NCI-H1048 (cell line): ENCODE measurements around the gene NPPA.
"Not testable (repeated sequence)": the region's sequence is repeated elsewhere in the genome, so short reads cannot be mapped to it uniquely, and the experiment has no call there.

Experiments used
- DNase-seq: peaks from one replicate; lab custom pipeline; 2025; lab: John Stamatoyannopoulos, UW

The NPPA gene

GRCh38 chr1:11847667-11848372 lies at the start of gene NPPA:
Gene NPPA (minus strand): TSS chr1:11847783. CDS start chr1:11847684, 99 bp downstream.
- no peak for DNase-seq

DNA sequence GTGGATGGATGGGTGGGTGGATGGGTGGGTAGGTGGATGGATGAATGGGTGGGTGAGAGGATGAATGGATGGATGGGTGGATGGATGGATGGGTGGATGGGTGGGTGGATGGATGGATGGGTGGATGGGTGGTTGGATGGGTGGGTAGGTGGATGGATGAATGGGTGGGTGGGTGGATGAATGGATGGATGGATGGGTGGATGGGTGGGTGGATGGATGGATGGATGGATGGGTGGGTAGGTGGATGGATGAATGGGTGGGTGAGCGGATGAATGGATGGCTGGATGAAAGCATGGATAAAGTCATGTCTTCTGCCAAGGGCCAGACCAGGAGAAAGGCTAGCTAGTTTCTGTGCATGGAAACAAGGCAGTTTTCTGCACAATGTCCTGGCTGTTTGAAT lies 46.9 kb upstream of the NPPA start:
- DNase-seq, result not testable (repeated sequence)

DNA sequence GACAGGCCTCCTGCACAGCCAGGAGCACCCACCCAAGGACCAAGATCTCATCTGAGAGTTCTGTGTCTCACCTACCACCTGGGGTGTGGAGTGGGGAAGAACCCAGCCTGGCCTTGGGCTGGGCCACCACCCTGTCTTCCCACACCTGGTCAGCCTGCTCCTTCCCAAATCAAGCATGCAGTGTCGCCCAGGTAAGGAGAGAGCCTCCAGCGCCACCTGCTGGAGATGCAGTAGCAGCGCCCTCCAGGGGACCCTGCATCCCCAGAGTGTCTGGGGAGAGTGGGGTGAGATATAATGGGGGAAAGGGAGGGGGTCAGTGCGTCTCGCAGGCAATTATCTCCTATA lies 46.3 kb upstream of the NPPA start:
- no peak for DNase-seq

DNA sequence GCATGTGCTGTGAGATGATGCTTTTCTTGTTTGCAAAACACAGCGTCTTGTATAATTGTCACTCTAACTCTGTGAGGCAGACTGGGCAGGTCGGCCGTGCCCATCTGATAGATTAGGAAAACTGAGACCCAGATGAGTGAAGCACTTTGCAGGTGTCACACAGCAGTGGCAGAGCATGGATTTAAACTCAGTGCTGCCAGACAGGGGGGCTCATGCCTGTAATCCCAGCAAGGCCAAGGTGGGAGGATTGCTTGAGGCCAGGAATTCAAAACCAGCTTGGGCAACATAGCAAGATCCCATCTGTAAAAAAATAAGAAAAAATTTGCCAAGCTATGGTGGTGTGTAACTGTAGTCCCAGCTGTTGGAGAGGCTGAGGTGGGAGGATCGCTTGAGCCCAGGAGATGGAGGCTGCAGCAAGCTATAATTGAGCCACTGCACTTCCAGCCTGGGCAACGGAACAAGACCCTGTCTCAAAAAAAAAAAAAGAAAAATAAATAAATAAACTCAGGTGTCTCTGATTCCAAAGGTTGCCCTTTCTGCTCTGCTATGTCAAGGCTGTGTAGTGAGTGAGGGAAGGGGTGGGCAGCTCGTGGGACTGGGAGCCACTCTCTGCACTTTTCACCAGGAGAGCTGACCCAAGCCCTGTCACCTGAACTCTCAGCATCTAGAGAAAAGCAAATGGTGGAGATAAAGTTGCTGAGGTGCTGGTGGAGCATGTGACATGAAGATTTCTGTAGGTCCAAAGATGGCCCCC lies 44.0 kb upstream of the NPPA start:
- no peak for DNase-seq

GRCh38 chr1:11888877-11889208 lies 41.3 kb upstream of the NPPA start:
- DNase-seq, result no peak

DNA sequence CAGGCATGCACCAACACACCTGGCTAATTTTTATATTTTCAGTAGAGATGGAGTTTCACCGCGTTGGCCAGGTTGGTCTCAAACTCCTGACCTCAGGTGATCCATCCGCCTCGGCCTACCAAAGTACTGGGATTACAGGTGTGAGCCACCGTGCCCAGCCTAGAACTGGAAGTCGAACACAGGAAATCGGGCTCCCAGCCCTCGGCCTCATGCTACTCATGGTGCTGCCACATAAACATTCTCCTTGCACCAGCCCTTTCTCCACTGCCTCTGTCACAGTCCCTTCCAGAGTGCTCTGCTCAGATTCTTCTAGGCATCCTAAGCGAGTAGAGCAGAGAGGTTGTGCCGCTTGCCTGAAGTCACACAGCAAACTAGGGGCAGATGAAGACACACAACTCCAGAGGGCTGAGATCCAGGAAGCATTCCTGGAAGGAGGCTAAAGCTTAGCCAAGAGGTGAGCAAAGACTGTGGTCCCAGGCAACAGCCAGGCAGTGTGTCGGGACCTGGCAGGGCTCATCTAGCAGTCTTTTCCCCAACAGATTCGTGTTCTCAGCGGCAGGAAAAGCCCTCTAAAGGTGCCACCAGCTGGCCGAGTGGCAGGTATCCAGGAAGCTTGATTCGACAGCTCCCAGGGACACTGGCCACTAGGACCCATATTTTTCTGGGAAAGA lies 40.8 kb upstream of the NPPA start:
- no peak for DNase-seq

DNA sequence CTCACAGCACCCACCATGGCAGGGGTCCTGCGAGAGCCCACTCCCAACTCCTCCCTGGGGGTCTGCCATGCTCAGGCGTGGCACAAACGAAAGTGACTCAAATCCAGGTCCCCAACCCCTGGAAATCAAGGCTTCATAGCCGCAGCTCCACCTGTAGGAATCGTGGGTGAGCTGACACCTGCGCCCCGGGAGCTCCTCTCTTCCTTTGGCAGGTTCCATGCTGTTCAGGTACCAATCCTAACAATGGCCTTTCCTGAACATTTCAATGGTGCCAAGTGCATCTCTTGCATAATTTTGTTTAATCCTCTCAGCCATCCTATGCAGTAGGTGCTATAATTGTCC lies 40.1 kb upstream of the NPPA start:
- DNase-seq, result no peak

- no peak for DNase-seq
These were observed 39.5 kb upstream of the NPPA start for GRCh38 chr1:11886986-11887665.

DNA sequence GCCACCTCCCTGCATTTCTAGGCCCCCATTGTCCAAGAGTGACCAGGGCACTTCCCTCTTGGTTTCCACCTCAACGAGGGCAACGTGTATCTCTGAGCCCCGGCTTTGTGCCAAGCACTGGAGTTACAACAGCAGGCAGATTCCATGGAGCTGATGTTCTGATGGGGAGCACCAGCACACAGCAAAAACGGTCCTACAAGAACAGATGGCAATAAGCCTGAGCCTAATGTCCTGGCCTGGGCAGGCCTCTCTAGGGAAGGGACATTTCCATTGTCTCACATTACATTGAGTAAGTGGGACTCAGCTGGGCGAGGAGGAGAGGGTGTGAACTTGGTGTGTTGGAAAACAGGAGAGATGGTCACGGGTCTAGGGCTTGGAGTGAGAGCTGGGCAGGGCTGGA lies 38.3 kb upstream of the NPPA start:
- no peak for DNase-seq

- no peak for DNase-seq
These were observed 35.4 kb upstream of the NPPA start for GRCh38 chr1:11882814-11883538.

DNA sequence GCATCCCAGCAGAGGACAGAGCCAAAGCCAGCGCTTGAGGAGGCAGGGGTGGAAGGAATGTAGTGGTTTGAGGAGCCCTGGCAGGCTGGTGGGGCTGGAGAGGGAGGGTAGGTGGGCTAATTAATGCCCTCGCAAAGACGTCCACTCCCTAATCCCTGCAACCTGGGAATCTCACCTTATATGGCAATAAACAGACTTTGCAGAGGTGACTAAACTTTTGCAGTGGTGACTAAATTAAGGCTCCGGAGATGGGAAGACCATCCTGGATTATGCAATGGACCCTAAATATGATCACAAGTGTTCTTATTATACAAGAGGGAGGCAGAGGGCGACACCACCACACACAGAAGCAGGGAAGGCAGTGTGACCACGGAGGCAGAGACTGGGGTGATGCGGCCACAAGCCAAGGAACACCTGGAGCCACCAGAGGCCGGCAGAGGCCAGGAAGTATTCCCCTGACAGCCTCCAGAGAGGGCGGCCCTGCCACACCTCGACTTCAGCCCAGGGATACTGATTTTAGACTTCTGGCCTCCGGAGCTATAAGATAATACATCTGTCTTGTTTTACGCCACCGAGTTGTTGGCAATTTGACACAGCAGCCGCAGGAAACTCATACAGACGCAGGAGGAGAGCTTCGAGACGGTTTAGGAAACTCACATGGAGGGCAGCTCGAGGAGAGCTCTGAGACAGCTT lies 34.3 kb upstream of the NPPA start:
- no peak for DNase-seq

GRCh38 chr1:11880911-11881748 lies 33.5 kb upstream of the NPPA start:
- no peak for DNase-seq

DNA sequence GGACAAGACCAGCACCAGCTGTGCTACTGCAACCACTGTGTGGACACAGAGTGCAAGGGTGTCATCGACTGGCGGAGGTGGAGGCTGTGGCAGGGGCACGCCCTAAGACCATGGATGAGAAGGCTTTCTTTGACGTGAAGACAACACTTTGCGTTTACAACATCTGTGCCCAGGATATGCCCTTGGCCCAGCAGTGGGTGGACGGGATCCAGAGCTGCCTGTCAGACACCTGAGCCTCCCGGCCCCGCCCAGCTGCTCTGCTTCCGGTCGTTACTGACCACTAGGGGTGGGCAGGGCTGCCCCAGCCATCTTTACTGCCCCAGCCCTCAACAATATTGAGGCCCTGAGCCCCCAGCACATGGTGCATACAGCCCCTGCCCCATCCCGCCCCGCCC lies 32.6 kb upstream of the NPPA start:
- no peak for DNase-seq

DNA sequence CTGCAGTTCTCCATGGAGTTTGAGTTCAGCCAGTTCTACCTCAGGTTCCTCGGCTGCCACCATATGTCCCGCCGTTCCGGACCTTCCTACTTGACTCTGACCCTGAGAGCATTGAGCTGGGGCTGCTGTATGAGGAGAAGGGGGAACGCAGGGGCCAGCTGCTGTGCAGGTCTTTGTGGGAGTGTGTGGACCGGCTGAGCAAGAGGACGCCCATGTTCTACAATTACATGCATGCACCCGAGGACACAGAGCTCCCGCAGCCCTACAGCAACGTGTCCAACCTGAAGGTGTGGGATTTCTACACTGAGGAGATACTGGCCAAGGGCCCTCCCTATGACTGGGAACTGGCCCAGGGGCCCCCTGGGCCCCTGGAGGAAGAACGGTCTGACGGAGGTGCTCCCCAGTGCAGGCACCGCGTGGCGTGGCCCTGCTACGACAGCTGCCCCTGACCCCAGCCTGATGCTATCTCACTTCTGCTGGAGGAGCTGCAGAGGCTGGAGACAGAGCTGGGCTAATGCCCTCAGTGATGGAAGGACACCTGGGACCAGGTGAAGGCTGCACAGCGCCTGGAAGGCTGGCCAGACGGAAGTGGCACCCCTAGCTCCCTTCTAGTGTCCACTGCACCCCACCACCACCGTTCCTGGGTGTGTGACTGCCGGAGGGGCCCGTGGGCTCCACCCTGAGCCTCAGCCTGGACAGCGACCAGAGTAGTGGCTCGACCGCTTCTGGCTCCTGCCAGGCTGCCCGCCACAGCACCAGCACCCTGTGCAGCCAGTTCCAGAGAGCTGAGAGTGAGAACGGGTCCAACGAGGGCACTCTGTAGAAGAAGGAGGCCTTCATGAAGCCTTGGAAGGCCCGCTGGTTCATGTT lies 32.0 kb upstream of the NPPA start:
- DNase-seq, result no peak

DNA sequence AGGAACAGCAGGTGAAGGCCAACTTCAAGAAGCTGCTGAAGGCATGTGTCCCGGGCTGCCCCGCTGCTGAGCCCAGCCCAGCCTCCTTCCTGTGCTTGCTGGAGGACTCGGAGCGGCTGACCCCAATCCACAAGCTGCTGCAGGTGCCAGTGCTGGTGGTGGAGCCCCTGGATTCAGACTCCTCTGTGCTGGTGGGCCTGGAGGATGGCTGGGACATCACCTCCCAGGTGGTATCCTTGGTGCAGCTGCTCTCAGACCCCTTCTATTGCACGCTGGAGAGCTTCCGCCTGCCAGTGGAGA lies 31.3 kb upstream of the NPPA start:
- DNase-seq, result no peak

- no peak for DNase-seq
These were observed 30.7 kb upstream of the NPPA start for GRCh38 chr1:11878081-11878890.

GRCh38 chr1:11877074-11877473 lies 29.5 kb upstream of the NPPA start:
- no peak for DNase-seq

- DNase-seq, result no peak
These were observed 27.5 kb upstream of the NPPA start for GRCh38 chr1:11875094-11875493.

GRCh38 chr1:11874624-11875023 lies 27.0 kb upstream of the NPPA start:
- no peak for DNase-seq
